Stimulated activated CD4-positive, alpha-beta T cell treated with anti-CD3 and anti-CD28 coated beads, Interleukin-4, amount 100 ng/mL, for 1 hour (primary cell): ENCODE data around the gene CTNNA1.

Source experiments
- DNase-seq: peaks from one replicate; pipeline ENCODE4 v3.0.0-alpha.2; 2020

Gene CTNNA1

DNA sequence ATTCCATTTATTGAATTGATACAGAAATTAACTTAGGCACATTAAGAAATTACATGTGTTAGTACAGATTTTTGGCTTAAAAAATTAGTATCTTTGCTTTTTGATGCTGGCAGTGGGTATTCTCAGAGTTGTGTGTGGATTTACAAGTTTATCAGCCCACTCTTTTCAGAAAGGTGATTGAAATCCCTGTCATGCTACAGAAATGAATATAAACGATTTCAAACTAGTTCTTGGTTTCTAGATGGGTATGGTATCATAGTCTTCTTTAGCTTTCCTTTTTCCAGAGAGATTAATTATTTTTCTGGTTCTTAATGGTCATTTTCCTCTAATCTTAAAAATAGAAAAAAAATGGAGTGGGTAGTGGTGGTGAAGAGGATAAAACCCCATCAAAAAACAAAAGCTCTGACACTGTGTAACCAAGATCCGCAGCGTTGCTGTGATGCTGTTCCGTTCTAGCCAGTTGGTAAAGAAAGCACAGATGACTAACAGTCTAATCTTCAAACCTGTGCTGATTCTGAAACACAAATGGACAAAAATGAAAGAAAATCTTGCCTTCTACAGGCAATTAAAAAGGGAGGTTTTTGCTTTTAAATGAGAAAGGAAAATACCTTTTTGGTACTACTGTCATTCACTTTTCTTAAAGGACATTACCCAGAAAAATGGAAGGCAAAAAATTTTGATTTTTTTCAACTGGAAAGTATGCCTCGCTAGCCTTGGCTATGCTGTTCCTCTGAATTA lies 116.7 kb downstream of the CTNNA1 start:
- no peak for DNase-seq

DNA sequence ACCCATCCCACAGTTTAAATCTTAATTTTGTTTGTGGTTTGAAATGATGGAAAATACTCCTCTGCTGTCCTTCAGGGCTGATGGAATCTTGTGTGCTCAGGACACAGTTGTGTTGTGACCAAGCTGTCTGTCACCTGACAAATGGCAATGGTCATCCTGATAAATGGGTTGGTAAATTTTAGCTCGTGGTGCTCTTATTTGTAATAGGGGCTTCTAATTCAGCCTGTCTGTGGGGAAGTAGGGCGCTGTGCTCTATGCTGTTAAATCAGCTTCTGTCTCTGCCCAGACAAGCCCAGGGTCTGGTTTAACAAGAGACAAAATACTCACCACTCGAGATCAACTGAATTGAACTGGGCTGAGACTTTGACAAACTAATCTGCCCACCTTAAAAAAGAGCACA lies 117.4 kb downstream of the CTNNA1 start:
- no peak for DNase-seq

DNA sequence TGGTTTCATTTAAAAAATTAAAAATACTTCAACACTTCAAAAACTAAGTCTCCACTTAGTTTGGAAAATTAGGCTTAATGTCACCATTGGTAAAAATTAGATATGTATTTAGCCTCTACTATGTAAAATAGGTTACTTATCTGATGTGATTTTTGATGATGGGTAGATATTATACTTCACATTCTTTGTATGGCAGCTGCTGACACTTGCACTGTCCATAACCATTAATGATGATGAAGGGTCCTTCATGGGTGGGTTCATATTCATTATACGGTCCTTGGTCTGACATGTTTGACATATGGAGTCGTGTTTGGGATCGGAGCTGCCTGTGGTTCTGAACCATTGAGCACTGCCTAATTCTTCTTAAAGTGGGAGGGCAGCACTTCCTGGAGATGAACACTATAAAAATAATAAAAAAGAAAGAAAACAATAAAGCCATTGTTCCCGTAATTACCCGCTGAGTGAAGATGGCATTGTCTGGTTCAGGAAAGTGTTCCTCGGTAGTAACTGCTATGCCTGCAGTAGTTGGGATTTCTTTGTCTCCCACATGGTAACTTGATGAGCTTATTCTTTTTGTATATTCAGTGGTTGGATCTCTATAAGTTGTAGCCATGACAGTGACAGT lies 119.7 kb downstream of the CTNNA1 start:
- DNase-seq, result no peak

DNA sequence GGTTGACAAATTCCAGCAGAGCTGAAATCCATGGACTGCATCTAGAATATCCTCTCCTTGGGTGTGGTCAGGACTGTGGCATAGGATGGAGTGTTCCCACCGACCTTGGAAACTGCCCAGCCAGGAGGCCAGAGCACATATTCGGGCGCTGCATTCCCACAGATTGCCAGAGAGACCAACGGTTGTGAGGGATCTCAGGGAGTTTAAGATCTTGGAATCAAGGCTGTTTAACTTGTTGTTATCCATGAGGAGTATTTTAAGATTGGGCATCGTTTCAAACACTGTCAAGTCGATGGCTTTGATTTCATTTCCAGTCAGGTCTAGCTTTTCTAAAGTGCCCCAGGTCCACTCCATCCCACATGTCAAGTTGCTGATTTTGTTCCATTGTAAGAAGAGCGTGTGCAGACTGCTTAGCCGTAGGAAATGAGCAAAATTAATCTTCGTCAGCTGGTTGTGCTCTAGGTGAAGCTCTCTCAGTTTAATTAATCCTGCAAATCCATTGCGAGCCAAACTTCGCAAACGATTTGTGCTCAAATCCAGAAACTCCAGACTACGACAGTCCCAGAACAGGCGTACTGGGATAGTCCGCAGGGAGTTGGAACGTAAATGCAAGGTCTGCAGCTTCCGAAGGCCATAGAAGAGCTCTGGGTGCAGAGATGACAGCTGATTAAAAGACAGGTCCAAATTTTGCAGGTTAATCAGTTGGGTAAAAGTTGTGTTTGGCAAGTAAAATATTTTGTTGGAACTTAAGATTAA lies 120.4 kb downstream of the CTNNA1 start:
- no peak for DNase-seq

DNA sequence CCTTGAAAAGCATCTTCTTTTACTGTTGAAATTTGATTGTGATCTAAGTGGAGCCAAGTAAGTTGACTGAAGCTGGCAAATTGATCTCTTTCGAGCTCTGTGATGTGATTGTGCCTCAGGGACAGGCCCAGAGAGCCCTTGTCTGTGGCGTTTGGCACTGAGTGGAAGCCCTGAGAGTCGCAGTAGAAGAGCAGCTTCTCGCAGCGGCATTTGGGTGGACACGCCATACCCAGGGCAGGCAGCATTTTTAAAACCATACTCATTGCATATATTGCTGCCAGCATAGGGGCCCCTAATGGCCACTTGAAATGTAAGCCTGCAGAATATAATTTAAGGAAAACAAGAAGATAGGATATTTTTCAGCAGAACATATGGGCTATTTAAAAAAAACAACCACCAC lies 121.0 kb downstream of the CTNNA1 start:
- DNase-seq, result no peak

DNA sequence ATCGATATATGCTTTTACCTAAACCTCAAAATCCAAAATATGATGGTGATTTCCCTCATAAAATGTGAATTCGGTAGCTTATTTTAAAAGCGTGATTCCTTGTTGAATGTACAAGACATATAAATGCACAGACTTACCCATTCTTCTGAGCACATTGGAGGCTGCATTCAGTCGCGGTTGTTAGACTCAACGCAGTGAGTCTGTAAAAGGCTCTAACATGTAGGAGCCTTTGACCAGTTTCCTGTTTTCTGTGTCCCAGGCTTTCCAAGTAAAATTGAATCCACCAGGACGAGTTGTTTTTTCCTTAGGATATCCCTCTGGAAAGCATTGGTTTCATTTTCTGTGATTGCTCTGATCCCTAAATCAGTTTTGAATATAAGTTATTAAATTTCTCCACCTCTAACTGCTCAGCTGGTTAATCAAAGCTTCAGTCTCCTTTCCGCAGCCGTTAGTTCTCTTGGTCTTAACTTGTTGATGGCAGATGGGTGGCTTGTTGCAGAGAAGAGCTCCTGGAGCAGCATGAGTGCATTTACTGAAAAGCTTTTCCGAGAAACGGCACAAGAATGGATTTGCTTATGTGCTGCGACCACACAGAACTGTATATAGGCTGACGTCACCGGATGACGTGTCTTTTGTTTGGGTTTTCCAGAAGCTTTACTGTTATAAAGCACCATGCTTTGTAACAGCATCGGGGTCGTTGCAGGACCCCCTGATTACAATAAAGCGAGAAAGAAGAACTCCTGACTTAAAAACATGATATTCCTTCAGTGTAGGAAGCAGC lies 121.7 kb downstream of the CTNNA1 start, which contains the start of gene LRRTM2:
TSS of gene LRRTM2 (minus strand) at position 565 of the 781 bp plus-strand sequence. CDS start at position 141, 424 bp downstream.
- no peak for DNase-seq

DNA sequence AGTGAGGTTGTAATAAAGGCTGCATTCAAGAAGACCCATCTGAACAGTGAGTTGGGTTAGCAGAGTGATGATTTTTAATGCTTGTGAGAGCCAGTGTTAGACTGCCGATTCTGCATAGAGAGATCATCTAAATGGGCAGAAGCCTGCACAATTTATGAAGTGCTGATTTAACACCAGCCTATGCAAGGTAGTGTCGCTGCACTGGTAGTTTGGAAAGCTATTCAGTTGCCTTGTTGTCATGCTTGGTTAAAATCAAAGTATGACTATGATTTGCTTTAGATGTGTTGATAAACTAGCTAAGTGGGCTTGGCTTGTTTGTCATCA lies 122.3 kb downstream of the CTNNA1 start:
- DNase-seq, result no peak

DNA sequence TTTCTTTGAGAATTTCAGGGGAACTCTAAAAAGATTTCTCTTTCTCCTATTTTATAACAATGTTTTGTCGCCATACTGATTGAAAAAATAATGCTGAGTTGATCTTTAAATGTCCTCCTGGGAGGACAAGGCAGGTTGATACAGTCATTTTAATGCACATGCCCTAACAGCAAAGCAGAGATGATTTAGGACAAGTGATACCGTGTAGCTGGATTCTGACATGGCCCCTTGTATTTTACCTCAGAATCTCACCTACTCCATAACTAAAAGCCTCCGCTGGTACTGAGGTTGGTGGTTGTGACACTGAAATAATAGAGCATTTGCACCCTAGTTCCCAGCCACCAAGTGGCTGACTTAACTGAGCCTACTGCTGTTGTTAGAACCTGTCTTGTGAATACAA lies 122.7 kb downstream of the CTNNA1 start:
- no peak for DNase-seq

DNA sequence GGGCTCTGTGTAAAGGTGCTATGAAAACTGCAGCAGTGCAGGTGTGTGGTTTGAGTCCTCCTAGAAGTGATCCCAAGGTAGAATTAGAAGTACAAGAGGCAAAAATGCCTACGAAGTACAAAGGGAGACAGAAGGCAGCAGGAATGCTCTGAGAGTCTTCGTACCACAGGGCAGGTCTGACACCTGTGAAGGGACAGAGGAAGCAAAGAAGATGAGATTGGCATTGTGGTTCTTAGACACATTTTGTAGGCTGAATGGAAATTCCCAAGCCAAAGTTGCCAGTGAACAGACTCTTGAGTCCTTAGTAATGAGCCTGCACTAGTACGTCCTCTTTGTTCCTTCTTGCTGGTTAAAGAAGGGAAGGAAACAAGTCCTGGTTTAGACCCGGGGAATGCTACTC lies 123.6 kb downstream of the CTNNA1 start:
- no peak for DNase-seq

DNA sequence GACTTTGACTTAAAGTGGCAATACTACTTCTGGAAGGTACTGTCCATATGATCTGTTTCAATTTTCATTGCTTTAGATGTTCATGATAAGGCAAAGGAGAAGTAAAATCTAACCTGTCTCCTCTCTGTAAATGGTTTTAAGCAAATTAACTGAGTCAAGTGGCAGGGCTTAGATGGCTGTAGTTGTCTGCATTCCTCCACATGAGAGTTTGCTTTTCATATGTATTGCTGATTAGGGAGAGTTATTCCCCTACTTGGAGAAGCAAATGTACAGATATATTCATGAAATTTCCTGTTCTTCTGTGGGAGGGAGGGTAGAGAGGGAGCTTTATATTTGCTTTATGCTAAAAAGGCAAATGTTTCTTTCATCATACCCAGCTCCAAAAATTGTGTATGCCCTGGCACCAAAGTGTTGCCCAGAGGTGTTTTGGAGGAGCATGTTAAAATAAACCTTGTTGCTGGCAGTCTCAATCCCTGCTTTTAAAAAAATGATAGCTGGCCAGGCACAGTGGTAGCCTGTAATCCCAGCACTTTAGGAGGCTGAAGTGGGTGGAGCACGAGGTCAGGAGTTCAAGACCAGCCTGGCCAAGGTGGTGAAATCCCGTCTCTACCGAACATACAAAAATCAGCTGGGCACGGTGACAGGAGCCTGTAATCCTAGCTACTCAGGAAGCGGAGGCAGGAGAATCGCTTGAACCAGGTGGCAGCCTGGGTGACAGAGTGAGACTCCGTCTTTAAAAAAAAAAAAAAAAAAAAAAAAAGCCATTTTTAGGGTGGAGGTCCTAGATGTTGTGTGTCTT lies 125.4 kb downstream of the CTNNA1 start:
- DNase-seq, result no peak

DNA sequence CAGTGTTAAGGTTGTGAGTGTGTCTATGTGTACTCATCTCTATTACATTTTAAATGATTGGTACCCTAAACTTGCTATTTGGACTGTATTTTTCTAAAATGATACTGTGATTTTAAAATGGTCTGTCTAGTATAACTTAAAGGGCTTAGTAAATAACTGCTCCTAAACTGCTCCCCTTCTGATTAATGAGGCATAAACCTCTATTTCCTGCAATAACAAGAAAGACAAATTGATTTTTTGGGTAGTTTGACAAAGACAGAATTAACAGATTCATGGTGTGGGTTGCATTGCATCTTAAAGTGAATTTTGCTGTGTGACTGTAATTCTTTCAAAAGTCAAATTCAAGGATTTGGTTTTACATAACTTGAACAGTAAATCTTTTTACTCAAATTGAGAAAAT lies 130.0 kb downstream of the CTNNA1 start:
- no peak for DNase-seq

DNA sequence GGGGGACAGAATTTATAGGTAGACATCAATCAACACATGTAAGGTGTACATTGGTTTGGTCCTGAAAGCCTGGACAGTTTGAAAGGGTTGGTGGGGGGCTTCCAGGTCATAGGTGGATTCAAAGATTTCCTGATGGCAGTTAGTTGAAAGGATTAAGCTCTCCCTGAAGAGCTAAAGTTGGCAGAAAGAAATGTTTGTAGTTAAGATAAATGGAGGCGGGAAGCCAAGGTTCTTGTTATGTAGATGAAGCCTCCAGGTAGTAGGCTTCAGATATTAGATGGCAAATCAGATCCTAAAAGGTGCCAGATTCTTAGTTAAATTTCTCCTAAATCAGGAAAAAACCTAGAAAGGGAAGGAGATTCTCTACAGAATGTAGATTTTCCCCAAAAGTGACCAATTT lies 130.9 kb downstream of the CTNNA1 start:
- no peak for DNase-seq

DNA sequence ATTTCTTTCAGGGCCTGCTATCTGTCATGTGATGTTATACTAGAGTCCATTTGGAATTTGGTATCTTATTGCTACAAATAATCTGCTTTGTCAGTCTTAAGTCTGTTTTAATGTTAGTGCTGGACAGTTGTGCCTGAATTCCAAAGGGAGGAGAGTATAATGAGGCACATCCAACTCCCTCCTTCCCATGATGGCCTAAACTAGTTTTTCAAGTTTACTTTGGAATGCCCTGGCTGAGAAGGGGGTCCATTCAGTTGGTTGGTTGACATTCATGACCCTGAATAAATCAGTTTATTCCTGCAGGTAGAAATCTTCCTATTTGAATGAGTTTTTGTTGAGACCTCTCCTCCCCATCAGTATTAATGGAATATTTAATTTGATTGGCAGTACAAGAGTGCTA lies 131.3 kb downstream of the CTNNA1 start:
- no peak for DNase-seq

DNA sequence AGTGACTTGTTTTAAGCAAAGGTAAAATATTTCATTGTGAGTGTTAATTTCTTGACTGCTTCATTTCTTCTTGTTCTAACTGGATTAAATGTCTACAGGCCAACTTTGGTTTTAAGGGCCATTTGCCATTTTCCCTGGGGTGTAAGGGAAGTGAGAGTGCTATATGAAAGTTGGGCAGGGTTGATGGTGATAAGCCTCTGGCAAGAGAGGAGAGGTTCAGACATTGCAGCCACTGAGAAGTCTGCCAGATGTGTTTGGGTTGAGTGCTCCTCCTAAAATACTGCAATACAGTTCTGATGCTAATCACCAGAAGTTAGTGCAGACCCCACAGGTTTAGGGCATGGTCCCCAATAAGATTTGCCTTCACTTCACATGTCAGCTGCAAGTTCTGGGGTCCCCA lies 136.8 kb downstream of the CTNNA1 start:
- no peak for DNase-seq

DNA sequence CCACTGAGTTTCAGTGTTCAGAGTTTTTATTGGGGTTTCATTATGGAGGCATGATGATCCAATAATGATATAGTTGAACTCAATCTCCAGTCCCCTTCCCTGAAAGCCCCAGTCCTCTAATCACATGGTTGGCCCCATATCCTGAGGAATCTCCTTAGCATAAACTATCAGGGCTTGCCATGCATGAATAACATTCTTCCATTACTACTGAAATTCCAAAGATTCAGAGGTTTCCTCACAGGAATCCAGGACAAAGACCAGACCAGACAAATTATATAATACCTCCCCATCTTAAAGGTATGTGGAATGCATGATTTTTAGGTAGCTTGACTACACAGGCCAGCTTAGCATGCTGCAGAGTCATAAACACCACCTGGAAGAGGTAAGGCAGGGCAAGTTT lies 137.4 kb downstream of the CTNNA1 start:
- no peak for DNase-seq

DNA sequence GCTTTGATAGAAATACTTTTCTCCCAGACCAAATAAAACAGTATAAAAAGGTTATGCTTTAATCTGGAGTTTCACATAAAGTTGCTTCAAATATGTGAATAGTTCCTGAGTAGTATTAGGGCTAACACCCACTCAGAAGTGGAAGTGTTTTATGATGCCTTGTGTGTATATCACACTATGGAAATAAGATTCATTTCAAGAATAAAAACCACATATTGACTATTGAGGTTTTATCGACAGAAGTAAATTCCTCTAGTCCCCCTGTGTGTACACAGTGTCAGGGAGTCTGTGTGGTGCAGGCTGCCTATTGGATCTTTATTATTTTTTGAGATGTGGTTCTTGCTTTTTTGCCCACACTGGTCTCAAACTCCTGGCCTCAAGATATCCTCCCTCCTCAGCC lies 142.7 kb downstream of the CTNNA1 start:
- no peak for DNase-seq

DNA sequence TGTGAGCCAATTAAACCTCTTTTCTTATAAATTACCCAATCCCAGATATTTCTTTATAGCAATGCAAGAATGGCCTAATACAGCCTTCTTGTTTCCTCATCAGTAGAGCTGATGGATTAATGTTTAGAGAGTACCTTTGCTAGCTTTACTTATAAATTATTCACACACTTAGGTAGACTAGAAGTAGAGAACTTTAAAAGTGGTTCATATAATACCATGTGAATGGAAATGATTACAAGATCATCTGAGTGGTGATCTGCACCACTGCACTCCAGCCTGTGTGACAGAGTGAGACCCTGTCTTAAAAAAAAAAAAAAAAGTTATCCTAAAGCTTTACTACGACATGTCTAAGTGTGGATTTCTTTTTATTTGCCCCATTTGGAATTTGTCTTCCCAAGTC lies 145.1 kb downstream of the CTNNA1 start:
- no peak for DNase-seq

DNA sequence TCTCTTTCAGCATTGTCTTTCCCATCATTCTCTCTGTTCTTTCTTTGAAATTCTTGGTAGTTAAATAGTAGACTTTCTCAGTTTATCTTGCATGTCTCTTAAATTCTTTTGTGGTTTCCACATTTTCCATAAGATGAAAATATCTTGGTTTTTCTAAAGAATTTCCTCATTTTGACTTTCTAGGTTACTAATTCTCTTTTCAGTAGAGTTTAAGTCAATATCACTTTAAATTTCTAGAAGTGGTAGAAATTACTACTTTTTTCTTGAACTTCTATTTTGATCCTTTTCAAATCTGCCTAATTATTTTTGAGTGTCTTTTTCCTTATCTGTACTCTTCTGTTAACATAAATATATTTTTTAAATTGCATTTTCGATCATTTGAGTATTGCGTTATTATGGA lies 145.5 kb downstream of the CTNNA1 start:
- DNase-seq, result no peak

DNA sequence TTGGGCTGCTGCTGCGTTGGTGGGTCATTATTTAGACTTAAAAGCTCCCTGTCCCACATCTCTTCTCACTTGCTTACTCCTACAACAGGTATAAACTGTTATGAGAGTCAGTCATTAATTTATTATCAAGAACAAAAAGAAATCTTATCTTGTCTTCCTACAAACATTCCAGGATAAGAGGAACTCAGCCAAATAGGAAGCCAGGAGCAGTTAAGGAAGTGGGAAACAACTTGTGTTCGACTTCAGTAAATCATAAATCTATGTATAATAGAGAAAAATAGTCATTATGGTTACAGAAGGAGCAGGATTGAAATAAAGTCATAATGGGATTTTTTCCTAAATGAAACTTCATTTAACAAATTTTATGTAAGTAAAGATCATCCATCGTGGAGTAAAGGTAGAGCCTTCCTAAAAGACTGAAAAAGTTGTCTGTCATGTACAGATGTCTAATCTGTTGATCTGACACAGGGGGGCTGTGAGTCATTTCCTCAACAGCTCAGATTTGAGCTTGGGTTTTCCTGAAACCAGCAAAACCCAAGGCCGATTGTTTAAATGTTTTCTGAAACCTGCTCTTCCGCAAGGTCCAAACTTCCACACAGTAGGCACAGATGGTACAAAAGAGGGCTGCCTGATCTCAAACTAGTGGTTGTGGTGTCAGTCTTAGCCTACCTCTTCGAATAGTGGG lies 147.2 kb downstream of the CTNNA1 start:
- DNase-seq, result no peak

DNA sequence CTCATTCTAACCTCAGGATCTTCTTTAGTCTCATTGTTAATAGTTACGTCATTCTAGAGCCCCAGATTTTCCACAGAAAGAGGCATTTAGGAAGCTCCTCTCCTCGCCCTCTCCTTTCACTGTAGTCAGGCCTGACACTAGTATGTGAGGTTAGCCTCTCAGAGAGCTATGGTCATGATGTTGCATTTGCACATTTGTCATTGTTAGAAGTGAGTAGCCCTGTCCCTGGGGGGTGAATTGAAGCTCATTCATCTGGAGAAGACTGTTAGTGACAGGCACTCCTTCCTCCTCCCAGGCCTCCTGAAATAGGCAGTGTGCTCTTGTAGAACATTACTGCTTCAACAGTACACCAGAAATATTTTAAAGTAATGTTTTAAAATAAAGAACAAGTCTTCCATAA lies 148.5 kb downstream of the CTNNA1 start:
- DNase-seq, result no peak

DNA sequence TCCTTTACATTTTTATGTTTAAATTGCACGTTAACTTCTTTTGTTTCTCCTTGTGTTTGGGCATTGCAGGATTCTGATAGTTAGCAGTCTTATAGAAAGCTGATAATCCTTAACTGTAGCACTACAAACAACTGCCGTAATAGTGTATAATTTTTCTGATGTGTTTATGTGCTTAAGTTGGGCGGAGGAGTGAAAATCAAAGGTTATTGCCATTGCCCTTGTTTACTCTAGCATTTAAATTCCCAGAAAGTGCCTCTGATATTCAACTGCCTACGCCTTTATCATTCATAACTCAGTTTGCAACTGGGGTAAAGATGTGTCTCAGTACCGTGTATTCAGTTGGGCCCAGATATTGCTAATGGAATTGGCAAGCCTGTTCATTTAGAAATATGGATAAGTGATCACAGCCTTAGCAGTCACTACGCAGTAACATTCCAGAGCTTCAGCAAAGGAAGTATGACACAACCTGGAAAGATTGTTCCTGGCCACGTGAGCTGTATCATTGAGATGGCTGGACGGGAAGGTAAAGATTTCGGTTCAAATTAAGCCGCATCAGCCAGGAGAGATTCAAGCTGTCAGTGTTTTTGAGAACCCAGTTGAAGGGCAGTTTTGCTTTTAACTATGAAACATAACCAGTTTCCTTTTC lies 150.0 kb downstream of the CTNNA1 start:
- no peak for DNase-seq
